GM19324 (cell line): ENCODE results near the gene KLRC4.
"Not testable (repeated sequence)": the region's sequence is repeated elsewhere in the genome, so short reads cannot be mapped to it uniquely, and the experiment has no call there.

Source experiments
- ATAC-seq: cut with Tn5 transposase; IDR thresholded peaks from one replicate; pipeline ENCODE4 v1.9.1; 2021; ENCODE audit warnings: mild to moderate bottlenecking, moderate library complexity; ENCODE audit not compliant: unreplicated experiment, low FRiP score

KLRC4 gene

DNA sequence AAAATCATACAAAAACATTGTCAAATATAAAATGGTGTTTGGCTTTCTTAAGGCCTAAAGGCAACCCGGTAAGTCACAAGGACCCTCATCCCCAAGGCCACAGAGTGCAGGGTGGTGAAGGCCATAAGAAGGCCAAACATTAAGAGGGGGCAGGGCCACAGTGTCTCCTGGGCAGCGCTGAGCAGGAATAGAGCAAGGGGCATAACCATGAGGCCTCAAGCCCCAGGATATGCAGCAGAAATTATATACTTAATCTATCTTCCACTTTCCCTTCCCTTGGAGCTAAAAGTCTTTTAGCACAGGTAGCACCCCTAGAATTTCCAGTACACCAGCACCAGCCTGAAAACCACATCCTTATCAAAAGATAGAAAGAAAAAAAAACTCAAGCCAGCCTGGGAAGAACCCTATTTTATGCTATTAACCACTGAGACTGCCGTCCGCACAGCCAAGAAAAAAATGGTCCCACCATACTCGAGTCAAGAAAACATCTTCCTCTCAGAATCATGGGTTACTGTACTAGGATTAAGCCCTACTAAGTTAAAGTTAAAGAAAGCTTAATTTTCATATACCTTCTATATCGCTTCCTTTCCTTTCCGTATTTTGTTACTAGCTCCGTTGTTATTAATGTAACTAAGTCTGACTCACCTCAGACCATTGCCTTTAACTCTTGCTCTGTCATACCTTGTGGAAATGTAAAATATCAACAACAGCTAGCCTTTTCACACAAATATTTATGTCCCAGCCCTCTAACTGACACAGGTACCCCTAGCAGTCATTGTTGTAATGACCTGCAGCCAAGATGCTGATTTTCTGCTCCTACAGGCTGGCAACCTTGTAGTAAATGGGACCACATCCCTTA is 39.8 kb downstream of the KLRC4 start:
- ATAC-seq = no peak

DNA sequence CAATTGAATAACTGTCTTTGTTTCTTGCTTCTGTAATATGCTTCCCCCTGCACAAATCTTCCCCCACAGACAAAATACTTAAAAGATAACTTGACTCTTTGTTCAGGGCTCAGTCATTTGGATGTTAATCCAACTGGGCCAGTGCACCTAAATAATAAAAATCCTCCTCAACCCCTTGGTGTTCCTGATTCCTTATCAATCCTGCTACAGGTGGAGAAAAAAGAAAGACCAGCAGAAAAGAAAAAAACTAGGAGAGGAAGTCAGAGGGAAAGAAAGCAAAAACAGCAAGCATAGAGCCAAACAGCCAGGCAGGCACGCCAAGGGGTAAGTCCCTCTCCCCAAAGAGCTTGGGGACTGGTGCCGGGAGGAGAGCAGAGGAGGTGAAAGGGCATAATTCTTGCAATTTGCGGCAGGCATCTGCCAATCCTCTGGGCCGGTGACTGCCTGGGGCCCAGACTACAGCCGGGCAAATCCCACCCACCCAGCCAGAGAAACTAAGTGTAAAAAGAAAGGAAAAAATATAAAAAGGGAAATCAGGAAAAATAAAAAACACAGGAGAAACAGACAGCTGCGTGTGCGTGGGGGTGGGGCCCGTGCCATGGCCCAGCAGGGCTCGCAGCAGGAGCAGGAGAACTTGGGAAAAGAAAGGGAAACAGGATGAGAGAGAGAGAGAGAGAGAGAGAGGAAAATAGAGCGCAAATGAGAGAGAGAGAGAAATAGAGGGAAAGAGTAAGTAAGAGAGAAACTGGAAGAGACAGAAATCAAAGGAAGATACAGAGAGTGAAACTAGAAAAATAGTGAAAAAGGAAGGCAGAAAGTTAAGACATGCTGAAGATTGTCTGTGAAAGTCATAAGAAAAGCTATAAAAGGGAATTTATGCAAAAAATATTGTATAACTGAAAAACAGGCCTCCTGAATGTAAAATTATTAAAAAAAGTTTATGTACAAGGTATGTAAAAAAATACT is 41.1 kb downstream of the KLRC4 start:
- ATAC-seq = no peak

DNA sequence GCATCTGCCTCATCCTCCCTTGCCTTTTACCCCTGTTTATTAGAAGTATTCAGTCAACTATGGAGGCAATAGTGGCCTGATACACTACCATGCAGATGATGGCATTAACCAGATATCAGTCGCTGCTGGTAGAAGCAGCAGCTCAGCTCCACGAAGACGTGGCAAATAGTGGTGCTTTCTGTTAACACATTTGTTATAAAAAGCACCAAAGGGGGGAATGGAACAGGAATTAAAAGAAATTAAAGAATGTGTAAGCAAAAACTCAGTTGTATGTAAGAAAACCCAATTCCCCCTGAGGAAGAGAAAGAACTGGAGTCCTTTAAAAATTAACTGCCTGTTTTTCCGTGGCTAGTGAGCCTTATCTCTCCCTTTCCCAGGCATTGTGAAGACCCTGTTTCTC is 41.8 kb downstream of the KLRC4 start:
- not testable (repeated sequence) for ATAC-seq

DNA sequence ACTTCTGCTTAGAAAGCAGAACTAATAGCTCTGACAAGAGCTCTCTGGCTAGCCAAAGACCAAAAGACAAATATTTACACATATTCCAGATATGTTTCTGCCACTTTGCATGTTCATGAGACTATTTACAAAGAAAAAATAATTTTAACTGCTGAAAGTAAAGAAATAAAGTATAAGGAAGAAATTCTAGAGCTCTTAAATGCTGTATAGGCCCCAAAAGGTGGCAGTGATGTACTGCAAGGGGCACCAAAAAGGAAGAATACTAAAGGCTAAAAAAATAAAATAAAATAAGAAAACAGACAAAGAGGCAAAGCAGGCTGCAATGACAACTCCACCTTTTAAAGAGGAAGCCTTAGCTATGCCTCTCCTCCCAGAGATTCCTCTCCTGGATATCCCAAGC is 42.7 kb downstream of the KLRC4 start:
- no peak for ATAC-seq

DNA sequence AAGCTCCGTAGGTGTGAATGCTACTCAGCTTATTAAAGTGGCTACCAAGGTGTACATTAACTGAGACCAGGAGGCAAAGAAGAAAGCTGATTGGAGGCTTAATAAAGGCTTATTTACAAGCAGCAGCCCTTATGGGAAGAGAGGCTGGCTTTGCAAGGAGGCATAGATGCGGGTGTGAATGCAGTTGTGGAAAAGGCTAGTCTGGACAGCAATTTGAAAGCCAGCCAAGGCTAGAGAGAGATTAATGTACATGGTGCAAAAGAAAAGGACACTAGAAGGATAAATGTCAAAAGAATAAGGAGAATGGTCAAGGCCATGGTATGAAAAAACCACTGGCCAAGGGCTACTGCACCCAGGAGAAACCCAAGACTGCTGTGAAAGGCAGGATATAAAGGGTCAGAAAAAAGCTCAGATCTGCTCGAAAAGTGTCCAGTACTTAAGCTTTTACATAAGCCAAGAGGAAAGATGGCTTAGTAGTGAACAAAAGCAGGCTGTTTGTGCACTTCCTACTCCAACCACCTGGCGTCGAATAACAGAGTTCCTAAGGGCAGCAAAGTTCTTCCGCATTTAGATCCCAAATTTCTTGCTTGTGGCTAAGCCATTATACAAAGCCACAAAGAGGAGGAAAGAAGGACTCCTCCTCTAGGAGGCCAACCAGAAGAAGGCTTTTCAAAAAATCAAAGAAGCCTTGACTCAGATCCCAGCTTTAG is 43.7 kb downstream of the KLRC4 start:
- ATAC-seq = no peak

DNA sequence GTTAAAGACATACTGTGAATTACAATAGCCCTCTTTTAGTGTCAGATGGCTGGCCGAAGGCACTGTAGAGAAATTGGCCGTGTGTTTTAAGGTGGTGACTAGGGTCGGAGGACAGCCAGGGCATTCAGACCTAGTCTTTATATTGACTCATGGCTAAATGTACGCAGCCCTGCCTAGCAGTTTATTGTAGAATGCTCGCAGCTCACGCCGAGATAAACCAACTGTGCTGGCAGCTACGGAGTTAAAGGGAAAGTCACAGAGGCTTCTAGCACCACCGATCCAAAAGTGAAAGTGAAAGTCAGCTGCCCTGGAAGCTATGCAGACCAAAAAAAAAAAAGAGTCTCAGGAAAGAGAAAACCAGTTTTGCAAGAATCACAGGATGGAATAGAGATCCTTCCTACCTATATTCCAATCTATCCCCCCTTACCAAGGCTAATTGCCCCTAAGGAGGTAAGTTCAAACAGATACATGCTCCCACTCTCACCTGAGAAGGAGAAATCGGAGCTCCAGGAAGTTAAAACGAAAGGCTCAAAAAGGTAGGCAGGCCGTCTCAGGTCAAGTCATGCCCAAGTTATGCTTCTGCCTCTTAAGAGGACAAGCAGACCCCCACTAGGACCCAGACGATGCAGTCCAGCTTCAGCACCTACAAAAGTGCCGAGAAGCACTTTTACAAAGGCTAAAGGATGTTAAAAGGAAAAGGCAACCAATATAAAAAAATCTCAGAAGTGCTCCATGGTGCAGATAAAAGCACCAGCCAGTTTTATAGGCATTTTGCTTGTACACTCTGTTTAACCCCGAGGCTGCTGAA is 44.5 kb downstream of the KLRC4 start:
- peak; percentile 55 for ATAC-seq

DNA sequence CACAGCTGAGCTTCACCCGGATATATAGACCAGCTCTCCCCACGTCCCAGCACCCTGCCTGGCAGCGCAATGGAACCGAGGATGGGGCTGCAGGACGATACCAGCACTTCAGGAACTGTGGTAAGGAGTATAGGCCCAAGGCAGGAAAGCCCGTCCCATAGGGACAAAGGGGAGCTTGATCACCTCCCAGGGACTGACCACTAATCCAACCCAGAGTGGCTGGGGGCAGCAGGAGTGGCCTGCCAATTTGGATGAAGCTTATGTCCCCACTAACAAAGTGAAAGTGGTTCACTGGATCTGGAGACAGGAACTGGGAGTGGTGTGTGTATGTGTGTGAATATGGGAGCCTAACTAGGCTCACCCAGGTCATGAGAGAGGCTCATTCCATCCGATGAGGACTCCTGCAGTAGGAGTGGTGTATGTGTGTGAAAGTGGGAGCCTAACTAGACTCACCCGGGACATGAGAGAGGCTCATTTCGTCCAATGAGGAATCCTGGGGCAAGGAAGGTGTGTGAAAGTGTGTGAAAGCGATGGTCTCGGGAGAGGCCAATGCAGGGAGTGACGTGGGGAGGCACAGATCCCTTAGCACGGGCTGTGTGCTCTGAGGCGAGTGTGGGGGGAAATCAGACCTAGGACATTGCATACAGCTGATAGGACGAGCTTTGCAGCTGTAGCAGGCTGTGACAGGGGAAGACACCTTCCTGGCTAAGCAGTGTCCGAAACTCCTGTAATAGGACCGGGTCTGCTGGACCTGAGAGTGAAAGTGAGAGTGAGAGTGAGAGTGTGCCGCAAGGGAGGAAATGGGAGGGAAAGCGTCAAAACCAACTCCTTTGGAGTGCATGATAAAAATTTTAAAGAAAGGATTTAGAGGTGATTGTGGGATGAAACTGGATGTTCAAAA is 45.4 kb downstream of the KLRC4 start:
- ATAC-seq = peak; percentile 85

DNA sequence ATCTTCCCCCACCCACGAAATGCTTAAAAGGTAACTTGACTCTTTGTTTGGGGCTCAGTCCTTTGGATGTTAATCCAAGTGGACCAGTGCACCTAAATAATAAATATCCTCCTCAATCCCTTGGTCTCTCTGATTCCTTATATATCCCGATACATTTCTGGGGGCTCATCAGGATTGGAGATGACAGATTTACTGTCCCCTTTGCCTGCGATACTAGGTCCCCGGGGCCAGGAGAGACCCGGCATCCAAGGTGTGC is 46.0 kb downstream of the KLRC4 start:
- ATAC-seq = no peak

DNA sequence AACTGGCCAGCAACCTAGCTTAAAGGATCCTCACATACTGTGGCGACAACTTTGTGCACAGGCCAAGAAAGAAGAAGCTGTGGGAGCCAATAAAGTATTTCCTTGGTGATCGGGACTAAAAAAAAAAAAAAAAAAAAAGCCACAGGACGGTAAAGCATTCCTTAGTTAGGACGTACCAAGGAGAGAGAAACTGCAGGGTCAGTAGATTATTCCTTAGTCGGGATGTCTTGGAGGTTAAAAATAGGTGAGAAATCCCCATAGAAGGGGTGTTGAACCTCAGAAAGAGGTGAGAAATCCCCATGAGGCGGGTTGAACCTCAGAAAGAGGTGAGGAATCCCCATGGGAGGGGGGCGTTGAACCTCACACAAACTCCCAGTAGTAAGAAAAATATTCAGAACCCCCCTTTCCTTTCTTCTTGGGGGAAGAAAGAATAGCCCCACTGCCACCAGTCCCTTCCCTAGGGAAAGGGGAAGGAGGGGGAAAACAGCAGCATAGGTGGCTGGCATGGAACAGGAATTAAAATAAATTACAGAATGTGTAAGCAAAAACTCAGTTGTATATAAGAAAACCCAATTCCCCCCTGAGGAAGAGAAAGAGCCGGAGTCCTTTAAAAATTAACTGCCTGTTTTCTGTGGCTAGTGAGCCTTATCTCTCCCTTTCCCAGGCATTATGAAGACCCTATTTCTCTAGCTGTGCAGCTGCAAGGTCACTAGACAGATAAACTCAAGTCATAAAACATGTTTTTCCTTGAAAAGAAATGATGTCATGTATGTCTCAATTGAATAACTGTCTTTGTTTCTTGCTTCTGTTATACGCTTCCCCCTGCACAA is 46.5 kb downstream of the KLRC4 start:
- no peak for ATAC-seq

DNA sequence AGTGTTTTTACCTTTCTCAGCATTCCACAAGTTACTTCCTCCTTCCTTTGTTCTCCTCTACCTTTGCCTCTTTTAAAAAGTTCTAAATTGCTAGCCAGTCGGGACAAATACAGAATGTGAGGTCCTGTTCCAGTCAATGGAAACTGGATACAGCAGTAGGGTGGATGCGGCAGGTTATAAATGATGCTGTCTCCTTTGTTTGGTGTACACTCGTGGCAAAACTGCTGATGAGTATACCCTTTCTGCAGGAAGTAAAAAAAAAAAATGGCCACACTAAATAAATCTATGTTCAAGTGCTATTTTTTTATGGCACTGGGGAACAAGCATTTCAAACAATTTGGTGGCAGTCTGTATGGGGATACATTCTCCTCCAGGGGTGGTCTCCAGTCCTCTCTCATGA is 47.2 kb downstream of the KLRC4 start:
- ATAC-seq = no peak

DNA sequence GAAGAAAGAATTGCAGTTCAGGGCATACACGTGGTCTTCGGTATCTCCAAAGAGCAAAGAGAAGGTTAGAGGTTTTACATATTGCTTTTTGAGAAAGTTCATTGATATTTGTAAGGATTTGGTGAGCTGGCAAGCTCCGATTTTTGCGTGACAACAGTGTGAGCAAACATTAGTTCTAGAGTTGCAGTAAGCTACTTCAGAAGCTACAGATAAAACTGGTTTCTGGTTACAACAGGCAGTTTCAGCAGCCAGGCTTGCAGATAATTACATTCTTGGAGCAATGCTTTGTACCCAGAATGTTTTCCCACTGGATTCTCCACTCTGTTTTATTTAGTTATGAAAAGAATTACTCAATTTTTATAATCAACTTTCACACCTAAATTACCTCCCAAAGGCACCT is 47.9 kb downstream of the KLRC4 start:
- no peak for ATAC-seq

DNA sequence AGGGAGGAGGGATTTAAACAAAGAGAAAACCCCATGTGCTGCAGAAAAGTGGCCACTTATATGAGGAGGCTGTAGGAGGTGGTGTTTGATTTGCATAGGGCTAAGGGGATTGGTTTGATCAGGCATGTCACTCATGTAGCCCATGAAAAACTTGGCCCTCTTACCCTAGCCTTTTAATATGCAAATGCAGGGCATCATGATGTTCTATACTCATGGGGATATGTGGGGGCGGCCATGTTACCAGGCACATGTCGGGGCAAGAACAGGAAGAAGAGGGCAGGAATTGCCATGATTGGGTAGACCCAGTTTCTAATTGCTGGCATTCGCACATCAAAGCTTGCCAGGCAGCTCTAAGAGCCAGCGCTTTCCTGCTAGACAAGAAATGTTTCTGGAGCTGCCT is 48.5 kb downstream of the KLRC4 start:
- ATAC-seq = no peak

DNA sequence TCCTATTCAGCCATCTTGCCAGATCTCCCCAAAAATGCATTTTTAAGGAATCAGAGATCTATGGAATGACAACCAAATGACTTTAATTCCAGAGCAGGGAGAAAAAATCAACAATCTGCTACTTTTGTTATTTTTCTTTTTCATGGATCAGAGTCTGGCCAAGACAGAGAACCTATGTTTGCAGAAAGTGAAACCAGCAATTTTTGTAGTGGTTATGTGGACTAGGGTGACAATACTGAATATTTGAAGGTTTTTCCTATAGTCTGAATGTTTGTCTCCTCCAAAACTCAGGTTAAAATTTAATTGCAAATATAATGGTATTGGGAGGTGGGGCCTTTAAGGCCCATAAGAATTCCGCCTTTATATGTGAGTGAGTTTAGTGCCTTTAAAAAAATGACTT is 50.6 kb downstream of the KLRC4 start:
- ATAC-seq = no peak

DNA sequence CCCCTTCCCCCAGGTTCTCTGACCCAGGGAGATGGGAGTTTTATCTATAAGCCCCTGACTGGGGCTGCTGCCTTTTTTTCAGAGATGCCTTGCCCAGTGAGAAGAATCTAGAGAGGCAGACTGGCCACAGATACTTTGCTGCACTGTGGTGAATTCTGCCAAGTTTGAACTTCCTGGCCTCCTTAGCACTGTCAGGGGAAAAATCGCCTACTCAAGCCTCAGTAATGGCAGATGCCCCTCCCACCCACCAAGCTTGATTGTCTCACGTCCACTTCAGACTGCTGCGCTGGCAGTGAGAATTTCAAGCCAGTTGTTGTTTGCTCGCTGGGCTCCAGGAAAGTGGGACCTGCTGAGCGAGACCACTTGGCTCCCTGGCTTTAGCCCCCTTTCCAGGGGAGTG is 51.4 kb downstream of the KLRC4 start:
- no peak for ATAC-seq
